Upper lobe of left lung (tissue), 6 donors: ENCODE measurements around the gene CNTNAP2. TPM values are rescaled to one million over a fixed set of nuclear protein-coding genes. Genes with fewer than 3 reads are reported as not detected.
"Not testable (repeated sequence)": the region's sequence is repeated elsewhere in the genome, so short reads cannot be mapped to it uniquely, and the experiment has no call there.

Source experiments
- ATAC-seq, 2 donors: fragments of 200-7000 bp; cut with Tn5 transposase; one replicate each; pipeline ENCODE4 v1.9.1; 2022; ENCODE audit warnings: mild to moderate bottlenecking in 2 of 2, moderate library complexity in 2 of 2; ENCODE audit not compliant: low FRiP score in 2 of 2
- DNase-seq, 2 donors: peaks; one replicate each; pipeline ENCODE4 v3.0.0-alpha.2; 2019 to 2020
- H3K27ac ChIP-seq, 4 donors: fragments of 200-600 bp; sonication (generic); one replicate each; pipeline ENCODE4 v1.5.1; 2016 to 2019
- H3K27me3 ChIP-seq, 4 donors: fragments of 200-600 bp; sonication (generic); one replicate each; pipeline ENCODE4 v1.5.1; 2017 to 2019
- H3K36me3 ChIP-seq, 4 donors: fragments of 200-600 bp; sonication (generic); one replicate each; pipeline ENCODE4 v1.5.1; 2016 to 2019
- H3K4me1 ChIP-seq, 4 donors: fragments of 200-600 bp; sonication (generic); one replicate each; pipeline ENCODE4 v1.5.1; 2018 to 2019
- H3K4me3 ChIP-seq, 4 donors: fragments of 200-600 bp; sonication (generic); one replicate each; pipeline ENCODE4 v1.5.1; 2017 to 2019; ENCODE audit warnings: mild to moderate bottlenecking in 2 of 4, moderate library complexity in 1 of 4
- H3K9me3 ChIP-seq, 4 donors: fragments of 200-600 bp; sonication (generic); one replicate each; pipeline ENCODE4 v1.5.1; 2018 to 2019
- EP300 ChIP-seq, 4 donors: sonication (generic); formaldehyde crosslinking; IDR thresholded peaks; one replicate each; pipeline ENCODE4 v1.5.1; 2017; ENCODE audit warnings: antibody characterized with exemption in 4 of 4, control low read depth in 2 of 4
- POLR2A ChIP-seq, 4 donors: fragments of 450-650 bp; IDR thresholded peaks; one replicate each; pipeline ENCODE4 v1.5.1; 2016 to 2017; ENCODE audit warnings: antibody characterized with exemption in 4 of 4, mild to moderate bottlenecking in 2 of 4
- POLR2AphosphoS5 ChIP-seq, 2 donors: sonication (generic); formaldehyde crosslinking; IDR thresholded peaks; one replicate each; pipeline ENCODE4 v1.5.1; 2017; ENCODE audit warnings: antibody characterized with exemption in 2 of 2
- WGBS, 2 donors: methylation state at CpG; one replicate each; pipeline ENCODE4 v1.1.5; 2017 to 2018; 5-methylcytosine and 5-hydroxymethylcytosine counted together
- total RNA-seq, 6 donors: library from RNA; depleted of rRNA in 4 of 6; stranded (reverse); fragments of >200 nt in 4 of 6; gene quantifications; one replicate each; pipeline versions ENCODE4 v1.1.0 to v1.2.1, GENCODE V29; 2016 to 2021
- TF ChIP-seq, protein P1 (sequence below), 6 experiments: fragments of 450-650 bp in 4 of 6; fragments of 200-600 bp in 2 of 6; sonication (generic) in 2 of 6; IDR thresholded peaks; one replicate each; pipeline ENCODE4 v1.5.1; 2016 to 2019; ENCODE audit warnings: antibody characterized with exemption in 6 of 6
- donor health status: DM: no; HTN: no; CAD: no; lungs with moderate emphysema.
- donor health status: DM: no; HTN: yes; CAD: no; lungs with severe emphysema.

The CNTNAP2 gene
- total RNA-seq, 6 donors from 2014 or later = 0.06 to 1.0 (median 0.37) TPM

DNA sequence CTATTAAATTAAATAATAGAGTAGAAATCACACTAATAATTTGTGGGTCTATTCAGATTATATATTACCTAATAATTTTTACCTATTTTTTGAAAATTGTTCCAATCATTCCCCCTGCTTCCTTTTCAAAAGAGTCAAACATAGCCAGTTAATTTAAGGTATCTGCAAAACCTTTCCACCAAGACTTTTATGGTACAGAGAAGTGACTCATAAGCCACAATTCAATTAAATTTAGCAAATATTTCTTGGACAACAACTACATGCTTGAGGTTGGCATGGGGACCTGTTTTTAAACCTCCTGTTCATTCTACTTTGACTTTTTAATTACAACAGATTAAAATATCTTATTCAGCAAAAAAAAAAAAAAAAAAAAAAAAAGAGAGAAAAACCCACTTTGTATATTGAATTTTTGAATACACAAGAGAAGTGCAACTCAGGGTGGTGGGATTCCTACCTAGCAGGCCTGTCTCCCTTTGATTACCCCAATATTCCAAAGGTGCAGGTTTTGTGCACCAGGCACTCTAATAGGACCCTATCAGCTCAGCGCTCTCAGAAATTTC, 2172.1 kb downstream of the CNTNAP2 start:
- H3K9me3 ChIP-seq = no peaks in the 10 kb centered on the region
- H3K36me3 ChIP-seq = no peaks in the 10 kb centered on the region
- H3K4me3 ChIP-seq = no peak overlapping the region
- ATAC-seq (no peak), DNase-seq (no peak)
- TF ChIP-seq EP300 (IDR thresholded peaks at IDR 0.05) = no peak
- no peak for TF ChIP-seq POLR2AphosphoS5 (IDR thresholded peaks at IDR 0.05)
- TF ChIP-seq, protein P1, sequence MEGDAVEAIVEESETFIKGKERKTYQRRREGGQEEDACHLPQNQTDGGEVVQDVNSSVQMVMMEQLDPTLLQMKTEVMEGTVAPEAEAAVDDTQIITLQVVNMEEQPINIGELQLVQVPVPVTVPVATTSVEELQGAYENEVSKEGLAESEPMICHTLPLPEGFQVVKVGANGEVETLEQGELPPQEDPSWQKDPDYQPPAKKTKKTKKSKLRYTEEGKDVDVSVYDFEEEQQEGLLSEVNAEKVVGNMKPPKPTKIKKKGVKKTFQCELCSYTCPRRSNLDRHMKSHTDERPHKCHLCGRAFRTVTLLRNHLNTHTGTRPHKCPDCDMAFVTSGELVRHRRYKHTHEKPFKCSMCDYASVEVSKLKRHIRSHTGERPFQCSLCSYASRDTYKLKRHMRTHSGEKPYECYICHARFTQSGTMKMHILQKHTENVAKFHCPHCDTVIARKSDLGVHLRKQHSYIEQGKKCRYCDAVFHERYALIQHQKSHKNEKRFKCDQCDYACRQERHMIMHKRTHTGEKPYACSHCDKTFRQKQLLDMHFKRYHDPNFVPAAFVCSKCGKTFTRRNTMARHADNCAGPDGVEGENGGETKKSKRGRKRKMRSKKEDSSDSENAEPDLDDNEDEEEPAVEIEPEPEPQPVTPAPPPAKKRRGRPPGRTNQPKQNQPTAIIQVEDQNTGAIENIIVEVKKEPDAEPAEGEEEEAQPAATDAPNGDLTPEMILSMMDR (IDR thresholded peaks at IDR 0.05) = no peak
- TF ChIP-seq POLR2A (IDR thresholded peaks at IDR 0.05) = no peak
- H3K27ac ChIP-seq = no peak overlapping the region
- H3K27me3 ChIP-seq = no peaks in the 10 kb centered on the region
- H3K4me1 ChIP-seq = no peaks in the 10 kb centered on the region
- WGBS, 2 donors = 100% methylated on average over 1 of the region's 1 CpG

DNA sequence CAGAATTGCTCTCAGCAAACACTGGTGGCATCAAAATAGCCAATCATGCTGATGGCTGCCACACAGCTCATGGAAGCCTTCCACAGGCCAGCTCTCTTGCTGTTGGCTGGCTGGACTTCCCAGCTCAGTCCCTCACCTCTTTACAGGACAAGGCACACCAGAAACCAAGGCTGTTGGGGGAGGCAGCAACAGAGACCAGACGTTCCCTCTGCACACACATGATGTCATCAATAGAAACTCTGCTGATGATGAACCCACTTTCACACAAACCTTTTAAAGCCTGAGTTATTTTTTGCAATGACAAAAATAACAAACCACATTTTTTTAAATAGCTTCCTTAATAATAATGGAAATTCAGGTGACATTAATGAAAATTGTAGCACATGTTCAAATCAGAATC, 2173.0 kb downstream of the CNTNAP2 start:
- Histone ChIP-seq H3K36me3 (no peaks in the 10 kb centered on the region), H3K27me3 (no peaks in the 10 kb centered on the region), H3K9me3 (no peaks in the 10 kb centered on the region), H3K4me3 (no peak overlapping the region), H3K4me1 (no peaks in the 10 kb centered on the region), H3K27ac (no peak overlapping the region)
- no peak for ATAC-seq
- WGBS, 2 donors = 56 to 64% methylated on average over 1 of the region's 1 CpG
- TF ChIP-seq EP300 (IDR thresholded peaks at IDR 0.05) (no peak), POLR2A (IDR thresholded peaks at IDR 0.05) (no peak), POLR2AphosphoS5 (IDR thresholded peaks at IDR 0.05) (no peak)
- TF ChIP-seq, protein P1 (IDR thresholded peaks at IDR 0.05) = no peak
- DNase-seq = no peak

DNA sequence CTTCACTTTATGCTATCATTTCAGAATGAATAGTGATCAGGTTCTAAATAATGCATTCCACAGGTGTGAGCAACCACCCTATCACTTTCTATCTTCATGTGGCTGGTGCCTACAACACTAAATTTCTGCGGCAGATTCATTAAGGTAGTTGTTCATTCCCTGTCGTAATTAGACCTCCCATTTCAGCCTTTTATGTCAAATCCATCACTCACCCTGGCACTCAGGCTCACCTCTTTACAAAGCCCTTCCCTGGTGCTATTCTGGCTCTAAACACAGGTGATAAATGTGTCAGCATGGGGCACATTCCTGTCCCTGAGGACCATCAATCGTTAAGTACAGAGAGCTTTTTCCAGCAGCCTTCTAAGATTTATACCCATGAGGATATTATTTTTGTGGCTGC, 2173.9 kb downstream of the CNTNAP2 start:
- H3K9me3 ChIP-seq = no peaks in the 10 kb centered on the region
- no peaks in the 10 kb centered on the region for H3K27me3 ChIP-seq
- no peak for TF ChIP-seq POLR2A (IDR thresholded peaks at IDR 0.05)
- TF ChIP-seq EP300 (IDR thresholded peaks at IDR 0.05) = no peak
- TF ChIP-seq POLR2AphosphoS5 (IDR thresholded peaks at IDR 0.05) = no peak
- TF ChIP-seq, protein P1 (IDR thresholded peaks at IDR 0.05) = no peak
- ATAC-seq = no peak
- no peak overlapping the region for H3K4me3 ChIP-seq
- H3K36me3 ChIP-seq = no peaks in the 10 kb centered on the region
- DNase-seq = no peak
- 53 to 61% methylated on average over 3 of the region's 3 CpGs for WGBS, 2 donors
- H3K27ac ChIP-seq = no peak overlapping the region
- no peaks in the 10 kb centered on the region for H3K4me1 ChIP-seq

DNA sequence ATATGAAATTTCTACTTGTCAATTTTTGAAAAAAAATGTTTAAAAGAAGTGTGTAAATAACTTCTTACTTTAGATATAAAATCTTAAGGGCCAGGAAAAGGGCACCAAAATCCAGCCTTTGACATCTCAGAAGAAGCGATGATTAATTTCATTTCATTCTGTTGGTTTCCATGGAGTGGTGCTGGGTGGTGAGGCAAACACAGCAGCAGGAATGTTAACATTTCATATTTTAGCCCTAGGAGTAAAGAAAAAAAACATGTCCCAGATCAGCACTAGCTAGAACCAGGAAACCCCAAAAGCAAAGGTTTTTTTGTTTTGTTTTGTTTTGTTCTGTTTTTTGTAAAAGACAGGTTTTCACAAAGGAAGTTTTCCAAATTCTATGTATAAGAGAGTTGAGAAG, 2175.2 kb downstream of the CNTNAP2 start:
- no peak for DNase-seq
- Histone ChIP-seq H3K36me3 (no peaks in the 10 kb centered on the region), H3K9me3 (no peaks in the 10 kb centered on the region), H3K4me3 (no peak overlapping the region), H3K27me3 (no peaks in the 10 kb centered on the region), H3K4me1 (no peaks in the 10 kb centered on the region), H3K27ac (no peak overlapping the region)
- TF ChIP-seq, protein P1 (IDR thresholded peaks at IDR 0.05) = no peak
- ATAC-seq = no peak
- WGBS, 2 donors = 97% methylated on average over 1 of the region's 1 CpG

DNA sequence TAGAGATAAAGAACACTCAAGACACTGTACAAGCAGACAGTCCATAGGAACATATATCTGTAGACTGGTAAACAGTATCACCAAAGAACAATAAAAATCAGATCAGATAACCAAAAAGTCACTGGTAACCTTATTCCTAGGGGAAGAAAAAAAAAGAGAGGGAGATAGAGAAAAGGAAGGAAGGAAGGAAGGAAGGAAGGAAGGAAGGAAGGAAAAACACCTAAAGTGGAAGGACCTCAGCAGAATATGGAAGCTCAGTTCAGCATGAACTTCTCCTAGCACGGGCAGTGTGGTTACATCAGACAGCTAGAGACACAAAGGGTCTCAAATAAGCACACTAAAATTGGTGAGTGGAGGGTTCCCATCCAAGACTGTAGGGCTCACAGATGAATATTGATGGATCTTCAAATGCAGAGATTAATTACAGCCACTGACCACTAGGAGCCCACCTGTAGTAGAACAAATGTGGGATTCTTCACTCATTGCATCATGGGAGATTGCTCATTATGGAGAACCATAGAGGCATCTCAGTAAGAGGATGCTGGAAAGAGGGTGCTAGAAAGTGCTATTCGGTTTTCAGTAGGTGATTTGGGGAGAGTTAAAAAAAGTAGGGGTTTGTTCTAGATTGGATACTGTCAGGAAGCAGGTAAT, 2180.5 kb downstream of the CNTNAP2 start:
- 76 to 83% methylated on average over 2 of the region's 2 CpGs for WGBS, 2 donors
- Histone ChIP-seq H3K4me1 (no peaks in the 10 kb centered on the region), H3K36me3 (no peaks in the 10 kb centered on the region), H3K9me3 (no peaks in the 10 kb centered on the region), H3K4me3 (no peak overlapping the region), H3K27ac (no peak overlapping the region), H3K27me3 (no peaks in the 10 kb centered on the region)
- TF ChIP-seq, protein P1 (IDR thresholded peaks at IDR 0.05) = no peak
- TF ChIP-seq EP300 (IDR thresholded peaks at IDR 0.05) = no peak
- TF ChIP-seq POLR2AphosphoS5 (IDR thresholded peaks at IDR 0.05) = no peak
- no peak for TF ChIP-seq POLR2A (IDR thresholded peaks at IDR 0.05)
- ATAC-seq = no peak
- no peak for DNase-seq

DNA sequence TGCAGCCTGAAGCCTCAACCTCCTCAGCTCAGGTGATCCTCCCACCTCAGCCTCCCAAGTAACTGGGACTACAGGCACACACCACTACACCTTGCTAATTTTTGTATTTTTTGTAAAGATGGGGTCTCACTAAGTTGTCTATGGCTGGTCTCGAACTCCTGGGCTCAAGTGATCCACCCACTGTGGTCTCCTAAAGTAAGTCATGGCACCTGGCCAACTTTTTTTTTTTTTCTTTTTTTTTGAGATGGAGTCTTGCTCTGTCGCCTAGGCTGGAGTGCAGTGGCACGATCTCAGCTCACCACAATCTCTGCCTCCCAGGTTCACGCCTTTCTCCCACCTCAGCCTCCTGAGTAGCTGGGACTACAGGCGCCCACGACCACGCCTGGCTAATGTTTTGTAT, 2182.2 kb downstream of the CNTNAP2 start:
- DNase-seq, H3K36me3 ChIP-seq, H3K27me3 ChIP-seq, H3K4me3 ChIP-seq, ATAC-seq, H3K9me3 ChIP-seq, H3K27ac ChIP-seq, H3K4me1 ChIP-seq: not testable (repeated sequence)
- 92 to 94% methylated on average over 7 of the region's 7 CpGs for WGBS, 2 donors
